ENCODE data around the gene QRFPR.

DNA sequence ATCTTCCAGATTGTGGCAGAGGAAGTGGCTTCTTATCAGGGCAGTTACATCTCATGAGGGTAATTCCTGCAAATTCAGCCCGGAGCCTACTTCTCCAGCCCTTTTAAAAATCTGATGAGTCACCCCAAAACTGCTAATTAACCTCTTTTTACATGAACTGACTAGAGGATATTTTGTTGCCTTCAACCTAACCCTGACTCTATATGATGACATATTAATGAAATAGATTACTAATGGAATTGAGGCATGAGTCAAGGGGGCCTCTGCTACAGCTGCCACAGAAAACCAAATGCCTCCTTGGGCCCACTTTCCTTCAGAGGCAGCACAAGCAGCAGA, 72.5 kb downstream of the QRFPR start:
- TF ChIP-seq, protein P1, sequence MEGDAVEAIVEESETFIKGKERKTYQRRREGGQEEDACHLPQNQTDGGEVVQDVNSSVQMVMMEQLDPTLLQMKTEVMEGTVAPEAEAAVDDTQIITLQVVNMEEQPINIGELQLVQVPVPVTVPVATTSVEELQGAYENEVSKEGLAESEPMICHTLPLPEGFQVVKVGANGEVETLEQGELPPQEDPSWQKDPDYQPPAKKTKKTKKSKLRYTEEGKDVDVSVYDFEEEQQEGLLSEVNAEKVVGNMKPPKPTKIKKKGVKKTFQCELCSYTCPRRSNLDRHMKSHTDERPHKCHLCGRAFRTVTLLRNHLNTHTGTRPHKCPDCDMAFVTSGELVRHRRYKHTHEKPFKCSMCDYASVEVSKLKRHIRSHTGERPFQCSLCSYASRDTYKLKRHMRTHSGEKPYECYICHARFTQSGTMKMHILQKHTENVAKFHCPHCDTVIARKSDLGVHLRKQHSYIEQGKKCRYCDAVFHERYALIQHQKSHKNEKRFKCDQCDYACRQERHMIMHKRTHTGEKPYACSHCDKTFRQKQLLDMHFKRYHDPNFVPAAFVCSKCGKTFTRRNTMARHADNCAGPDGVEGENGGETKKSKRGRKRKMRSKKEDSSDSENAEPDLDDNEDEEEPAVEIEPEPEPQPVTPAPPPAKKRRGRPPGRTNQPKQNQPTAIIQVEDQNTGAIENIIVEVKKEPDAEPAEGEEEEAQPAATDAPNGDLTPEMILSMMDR (IDR thresholded peaks at IDR 0.05): no peak
- TF ChIP-seq POLR2A (IDR thresholded peaks at IDR 0.05) (no peak), EP300 (IDR thresholded peaks at IDR 0.05) (no peak), POLR2AphosphoS5 (IDR thresholded peaks at IDR 0.05) (no peak)

All from upper lobe of left lung (tissue), 4 donors.